HepG2 (cell line): ENCODE results near the gene PPP2R2D. TPM values are rescaled to one million over a fixed set of nuclear protein-coding genes. Genes with fewer than 3 reads are reported as not detected.

Source experiments
- HMGXB3 ChIP-seq: sonication (generic); formaldehyde crosslinking; IDR thresholded peaks from 2 replicates; pipeline ENCODE4 v1.4.0; 2020; ENCODE audit warnings: missing genetic modification reagents, borderline replicate concordance
- MXD3 ChIP-seq: IDR thresholded peaks from 2 replicates; pipeline ENCODE4 v1.6.1; 2016; ENCODE audit warnings: mild to moderate bottlenecking, missing biosample characterization, missing genetic modification reagents
- NCOA5 ChIP-seq: sonication (generic); formaldehyde crosslinking; IDR thresholded peaks from 2 replicates; pipeline ENCODE4 v1.4.0; 2020; ENCODE audit warnings: missing genetic modification reagents
- POGZ ChIP-seq: sonication (generic); formaldehyde crosslinking; IDR thresholded peaks from 2 replicates; pipeline ENCODE4 v1.4.0; 2020; ENCODE audit warnings: mild to moderate bottlenecking, missing genetic modification reagents
- TEAD3 ChIP-seq: optimal IDR thresholded peaks from 2 replicates; pipeline ENCODE3; 2016; ENCODE audit warnings: borderline replicate concordance
- ZBTB40 ChIP-seq, 2 experiments: fragments of 450-650 bp in 1 of 2; sonication (generic) in 1 of 2; formaldehyde crosslinking in 1 of 2; IDR thresholded peaks; 2 replicates each; pipeline versions ENCODE4 v1.6.1 to v1.8.0; 2016 to 2022; ENCODE audit warnings: antibody characterized with exemption in 1 of 2, mild to moderate bottlenecking in 1 of 2, missing genetic modification reagents in 1 of 2
- ZMAT3 ChIP-seq: sonication (generic); formaldehyde crosslinking; conservative IDR thresholded peaks from 2 replicates; pipeline ENCODE4 v1.7.0; 2021; ENCODE audit warnings: missing genetic modification reagents
- ZNF574 ChIP-seq: sonication (generic); formaldehyde crosslinking; IDR thresholded peaks from 2 replicates; pipeline ENCODE4 v1.4.0; 2020; ENCODE audit warnings: missing genetic modification reagents
- polyA plus RNA-seq, 8 experiments: library from polyadenylated mRNA; depleted of rRNA in 3 of 8; stranded (reverse) in 7 of 8; unstranded in 1 of 8; fragments of >200 nt; fragmentation: Illumina TruSeq in 4 of 8; extraction: Trizol in 4 of 8; gene quantifications; 2 replicates each; pipeline versions ENCODE4 v1.2.1 to v1.2.3, GENCODE V29; 2011 to 2016; ENCODE audit warnings: low read depth in 4 of 8, missing spikeins in 1 of 8, mixed read lengths in 1 of 8; ENCODE audit not compliant: insufficient read depth in 1 of 8
- total RNA-seq, 5 experiments: library from RNA; depleted of rRNA; stranded (reverse); fragments of >200 nt; fragmentation: Illumina TruSeq; extraction: Trizol; gene quantifications; 2 replicates each; pipeline ENCODE4 v1.2.3, GENCODE V29; 2016; ENCODE audit warnings: low read depth in 1 of 5

The PPP2R2D gene
- total and polyA plus RNA-seq, 2 of the 13 experiments (the other 11 are each of a cell fraction or from before 2014, with no cell fraction given), result 32.7 to 33.2 TPM

GRCh38 chr10:131998050-131998844 is 97.4 kb downstream of the PPP2R2D start (continued):
- no peak for TF ChIP-seq ZNF574 (CRISPR knock-in tag)
- no peak for TF ChIP-seq ZMAT3
- TF ChIP-seq HMGXB3, result no peak
- no peak for TF ChIP-seq TEAD3 (CRISPR knock-in tag)
- no peak for TF ChIP-seq ZBTB40 (IDR thresholded peaks at IDR 0.05)
- TF ChIP-seq ZBTB40 (CRISPR knock-in tag; IDR thresholded peaks at IDR 0.05), result peak; percentile 40; the same call in 1 of the 2 replicates
- TF ChIP-seq MXD3 (CRISPR knock-in tag), result 0 out of 2 replicates have a peak, but pooled peaks have one; percentile 60
- no peak for TF ChIP-seq POGZ (CRISPR knock-in tag)
- no peak for TF ChIP-seq NCOA5 (CRISPR knock-in tag)
